Stimulated activated naive B cell treated with anti-CD40 and anti-IgM and Interleukin-4, amounts not matched to agents 10 μg/mL and 1 μg/mL and 100 μg/mL, for 72 hours (primary cell): ENCODE data around the gene PLD2.
"Not testable (repeated sequence)": the region's sequence is repeated elsewhere in the genome, so short reads cannot be mapped to it uniquely, and the experiment has no call there.

Source experiments
- ATAC-seq, 2 donors: fragments of 150-1000 bp; cut with Tn5 transposase; replicated peaks; 2 replicates each; pipeline ENCODE4 v1.10.0; 2021; ENCODE audit warnings: moderate library complexity in 1 of 2
- DNase-seq: peaks from one replicate; pipeline ENCODE4 v3.0.0; 2021
- H3K27ac Mint-ChIP-seq: one replicate; pipeline ENCODE4 v1.8.0; 2022; ENCODE audit warnings: mild to moderate bottlenecking, mixed read lengths
- H3K27me3 Mint-ChIP-seq, 2 donors: one replicate each; pipeline ENCODE4 v1.8.0; 2022; ENCODE audit warnings: mixed read lengths in 2 of 2
- H3K36me3 Mint-ChIP-seq, 2 donors: one replicate each; pipeline ENCODE4 v1.8.0; 2022; ENCODE audit warnings: mixed read lengths in 2 of 2, mild to moderate bottlenecking in 1 of 2
- H3K4me1 Mint-ChIP-seq, 2 donors: one replicate each; pipeline ENCODE4 v1.8.0; 2022; ENCODE audit warnings: mixed read lengths in 2 of 2, mild to moderate bottlenecking in 1 of 2
- H3K4me3 Mint-ChIP-seq, 2 donors: one replicate each; pipeline ENCODE4 v1.8.0; 2022; ENCODE audit warnings: mild to moderate bottlenecking in 2 of 2, mixed read lengths in 2 of 2, moderate library complexity in 1 of 2
- H3K9me3 Mint-ChIP-seq, 2 donors: one replicate each; pipeline ENCODE4 v1.8.0; 2022; ENCODE audit warnings: mixed read lengths in 2 of 2, mild to moderate bottlenecking in 1 of 2

The PLD2 gene

GRCh38 chr17:4808378-4808767 is 1.4 kb downstream of the PLD2 start:
- DNase-seq: no peak
- Mint-ChIP-seq H3K9me3 (no peaks in the 10 kb centered on the region), H3K27me3 (no peaks in the 10 kb centered on the region), H3K4me1 (peaks cover 12 to 28% of the 10 kb centered on the region in 2 donors), H3K4me3 (peak overlapping the region; percentile 81 to 83), H3K36me3 (peaks cover 13 to 26% of the 10 kb centered on the region in 2 donors), H3K27ac (no peak overlapping the region)
- no peak for ATAC-seq

GRCh38 chr17:4810696-4811290 is 3.8 kb downstream of the PLD2 start:
- no peak for ATAC-seq
- Mint-ChIP-seq H3K9me3 (no peaks in the 10 kb centered on the region), H3K27me3 (no peaks in the 10 kb centered on the region), H3K4me1 (peaks cover 12 to 28% of the 10 kb centered on the region in 2 donors), H3K4me3 (no peak overlapping the region), H3K27ac (no peak overlapping the region), H3K36me3 (peaks cover 27 to 44% of the 10 kb centered on the region in 2 donors)
- no peak for DNase-seq

GRCh38 chr17:4811471-4811870 is 4.5 kb downstream of the PLD2 start:
- Mint-ChIP-seq H3K4me3 (no peak overlapping the region), H3K9me3 (no peaks in the 10 kb centered on the region), H3K27me3 (no peaks in the 10 kb centered on the region), H3K27ac (no peak overlapping the region), H3K4me1 (peaks cover 11 to 28% of the 10 kb centered on the region in 2 donors), H3K36me3 (peaks cover 34 to 51% of the 10 kb centered on the region in 2 donors)
- ATAC-seq: no peak
- no peak for DNase-seq

- no peak for ATAC-seq
- Mint-ChIP-seq H3K4me3 (no peak overlapping the region), H3K36me3 (peaks cover 44 to 60% of the 10 kb centered on the region in 2 donors), H3K27me3 (no peaks in the 10 kb centered on the region), H3K9me3 (no peaks in the 10 kb centered on the region), H3K4me1 (peaks cover 8 to 25% of the 10 kb centered on the region in 2 donors), H3K27ac (no peak overlapping the region)
- no peak for DNase-seq
Observed at GRCh38 chr17:4812690-4813089, 5.7 kb downstream of the PLD2 start.

GRCh38 chr17:4815043-4815675 is 8.2 kb downstream of the PLD2 start:
- Mint-ChIP-seq H3K36me3 (peaks cover 48 to 63% of the 10 kb centered on the region in 2 donors), H3K27me3 (no peaks in the 10 kb centered on the region), H3K4me1 (peaks cover 0 to 8% of the 10 kb centered on the region in 2 donors), H3K9me3 (no peaks in the 10 kb centered on the region), H3K27ac (no peak overlapping the region), H3K4me3 (no peak overlapping the region)
- no peak for ATAC-seq
- DNase-seq: no peak

- peaks cover 43 to 57% of the 10 kb centered on the region in 2 donors for H3K36me3 Mint-ChIP-seq
- H3K9me3 Mint-ChIP-seq: no peaks in the 10 kb centered on the region
- ATAC-seq (no peak), DNase-seq (no peak)
- H3K27ac Mint-ChIP-seq: no peak overlapping the region
- no peaks in the 10 kb centered on the region for H3K27me3 Mint-ChIP-seq
- no peaks in the 10 kb centered on the region for H3K4me1 Mint-ChIP-seq
- no peak overlapping the region for H3K4me3 Mint-ChIP-seq
Observed at GRCh38 chr17:4816826-4817225, 9.9 kb downstream of the PLD2 start.

GRCh38 chr17:4818276-4818675 is 11.3 kb downstream of the PLD2 start:
- no peak for ATAC-seq
- Mint-ChIP-seq H3K4me1 (no peaks in the 10 kb centered on the region), H3K27ac (no peak overlapping the region), H3K9me3 (no peaks in the 10 kb centered on the region), H3K4me3 (no peak overlapping the region), H3K36me3 (peaks cover 47 to 58% of the 10 kb centered on the region in 2 donors), H3K27me3 (no peaks in the 10 kb centered on the region)
- DNase-seq: no peak

- H3K4me1 Mint-ChIP-seq: no peaks in the 10 kb centered on the region
- DNase-seq (no peak), ATAC-seq (no peak)
- no peaks in the 10 kb centered on the region for H3K9me3 Mint-ChIP-seq
- no peak overlapping the region for H3K4me3 Mint-ChIP-seq
- H3K36me3 Mint-ChIP-seq: peaks cover 15 to 25% of the 10 kb centered on the region in 2 donors
- no peaks in the 10 kb centered on the region for H3K27me3 Mint-ChIP-seq
- no peak overlapping the region for H3K27ac Mint-ChIP-seq
Observed at GRCh38 chr17:4822835-4823234, 15.9 kb downstream of the PLD2 start.

GRCh38 chr17:4823373-4824089 is 16.6 kb downstream of the PLD2 start:
- Mint-ChIP-seq H3K4me1 (no peaks in the 10 kb centered on the region), H3K36me3 (peaks cover 11 to 21% of the 10 kb centered on the region in 2 donors), H3K27ac (no peak overlapping the region), H3K27me3 (no peaks in the 10 kb centered on the region), H3K9me3 (no peaks in the 10 kb centered on the region), H3K4me3 (no peak overlapping the region)
- DNase-seq: no peak
- ATAC-seq: no peak

- no peaks in the 10 kb centered on the region for H3K9me3 Mint-ChIP-seq
- H3K4me1 Mint-ChIP-seq: no peaks in the 10 kb centered on the region
- DNase-seq: no peak
- H3K36me3 Mint-ChIP-seq: peaks cover 3 to 8% of the 10 kb centered on the region in 2 donors
- no peak for ATAC-seq
- no peak overlapping the region for H3K27ac Mint-ChIP-seq
- no peak overlapping the region for H3K4me3 Mint-ChIP-seq
- H3K27me3 Mint-ChIP-seq: no peaks in the 10 kb centered on the region
Observed at GRCh38 chr17:4827399-4827798, 20.4 kb downstream of the PLD2 start.

GRCh38 chr17:4832829-4833177 is 25.9 kb downstream of the PLD2 start:
- H3K36me3 Mint-ChIP-seq, DNase-seq, H3K27me3 Mint-ChIP-seq, H3K9me3 Mint-ChIP-seq: not testable (repeated sequence)
- peak; percentile 48 for ATAC-seq
- peak overlapping the region; percentile 95 for H3K27ac Mint-ChIP-seq
- peaks cover 22 to 31% of the 10 kb centered on the region in 2 donors for H3K4me1 Mint-ChIP-seq
- peak overlapping the region; percentile 84 to 89 for H3K4me3 Mint-ChIP-seq

- peak within 1 kb of the TSS; percentile 84 to 89 for H3K4me3 Mint-ChIP-seq
- H3K9me3 Mint-ChIP-seq: no peaks in the 10 kb centered on the region
- DNase-seq: peak; percentile 87
- H3K4me1 Mint-ChIP-seq: peaks cover 24 to 31% of the 10 kb centered on the region in 2 donors
- H3K36me3 Mint-ChIP-seq: peaks cover 5 to 8% of the 10 kb centered on the region in 2 donors
- peak within 1 kb of the TSS; percentile 95 for H3K27ac Mint-ChIP-seq
- no peaks in the 10 kb centered on the region for H3K27me3 Mint-ChIP-seq
- ATAC-seq: peak; percentile 86 to 92
Observed at GRCh38 chr17:4833178-4833940, 26.4 kb downstream of the PLD2 start, which contains the start of gene MINK1. Gene MINK1, plus strand, starts transcription at chr17:4833340. Its CDS starts 244 bp downstream, at chr17:4833584.

- H3K27ac Mint-ChIP-seq: peak overlapping the region; percentile 52
- DNase-seq (no peak), ATAC-seq (no peak)
Observed at GRCh38 chr17:4833941-4834680, 27.2 kb downstream of the PLD2 start.

GRCh38 chr17:4834681-4835020 is 27.7 kb downstream of the PLD2 start:
- peak overlapping the region; percentile 10 for H3K27ac Mint-ChIP-seq
- ATAC-seq (no peak), DNase-seq (no peak)
- no peaks in the 10 kb centered on the region for H3K27me3 Mint-ChIP-seq
- H3K9me3 Mint-ChIP-seq: no peaks in the 10 kb centered on the region
- H3K4me1 Mint-ChIP-seq: peaks cover 30 to 39% of the 10 kb centered on the region in 2 donors
- peaks cover 12 to 14% of the 10 kb centered on the region in 2 donors for H3K36me3 Mint-ChIP-seq
- peak overlapping the region; percentile 84 to 89 for H3K4me3 Mint-ChIP-seq

More at GRCh38 chr17:4833941-4834680, 27.2 kb downstream of the PLD2 start:
- Mint-ChIP-seq H3K27me3 (no peaks in the 10 kb centered on the region), H3K4me3 (peak overlapping the region; percentile 84 to 89), H3K4me1 (peaks cover 26 to 33% of the 10 kb centered on the region in 2 donors), H3K36me3 (peaks cover 7 to 10% of the 10 kb centered on the region in 2 donors), H3K9me3 (no peaks in the 10 kb centered on the region)
